WTC11 (cell line): Measurements from ENCODE around the gene PDCD6IP. TPM values are rescaled to one million over a fixed set of nuclear protein-coding genes. Genes with fewer than 3 reads are reported as not detected.

Source experiments
- ATAC-seq: fragments of 200-7000 bp; cut with Tn5 transposase; 2 replicates; pipeline ENCODE4 v1.10.0; 2021; ENCODE audit warnings: mild to moderate bottlenecking, moderate library complexity
- CTCF ChIA-PET: fragments of 300-600 bp; sonication (Branson Sonifier 250); formaldehyde crosslinking; loops from one replicate; lab custom pipeline; 2021; ENCODE audit warnings: antibody characterized with exemption; lab: Charles Lee
- POLR2A ChIA-PET: fragments of 350-600 bp; sonication (Branson Sonifier 250); formaldehyde crosslinking; loops from one replicate; lab custom pipeline; 2021; ENCODE audit warnings: antibody characterized with exemption; lab: Charles Lee
- DNase-seq: peaks from one replicate; pipeline ENCODE4 v3.0.0; 2021; ENCODE audit warnings: low spot score
- H3K27ac Mint-ChIP-seq: 2 replicates; pipeline ENCODE4 v1.8.0; 2021; ENCODE audit warnings: mixed read lengths
- H3K27me3 Mint-ChIP-seq: 2 replicates; pipeline ENCODE4 v1.8.0; 2021; ENCODE audit warnings: low read depth, mild to moderate bottlenecking, moderate library complexity, mixed read lengths
- H3K36me3 Mint-ChIP-seq: 2 replicates; pipeline ENCODE4 v1.8.0; 2021; ENCODE audit warnings: mixed read lengths
- H3K4me1 Mint-ChIP-seq: 2 replicates; pipeline ENCODE4 v1.8.0; 2022; ENCODE audit warnings: mixed read lengths
- H3K4me3 Mint-ChIP-seq: 2 replicates; pipeline ENCODE4 v1.8.0; 2021; ENCODE audit warnings: mild to moderate bottlenecking, moderate library complexity, mixed read lengths
- H3K9me3 Mint-ChIP-seq: 2 replicates; pipeline ENCODE4 v1.8.0; 2021; ENCODE audit warnings: mixed read lengths
- ELF4 ChIP-seq: sonication (generic); formaldehyde crosslinking; IDR thresholded peaks from 2 replicates; pipeline ENCODE4 v1.8.1; 2022; ENCODE audit warnings: low read depth, mild to moderate bottlenecking, moderate library complexity, missing genetic modification reagents
- HMGXB4 ChIP-seq: sonication (generic); formaldehyde crosslinking; IDR thresholded peaks from 2 replicates; pipeline ENCODE4 v1.8.1; 2023; ENCODE audit warnings: mild to moderate bottlenecking, moderate library complexity, missing genetic modification reagents
- MYBL2 ChIP-seq: sonication (generic); formaldehyde crosslinking; IDR thresholded peaks from 2 replicates; pipeline ENCODE4 v1.8.1; 2023; ENCODE audit warnings: mild to moderate bottlenecking, moderate library complexity, missing genetic modification reagents
- PREB ChIP-seq: sonication (generic); formaldehyde crosslinking; IDR thresholded peaks from 2 replicates; pipeline ENCODE4 v1.8.1; 2022; ENCODE audit warnings: mild to moderate bottlenecking, missing genetic modification reagents, moderate library complexity, borderline replicate concordance
- PRRX2 ChIP-seq: fragments of 250-450 bp; sonication (Bioruptor Pico); IDR thresholded peaks from 2 replicates; pipeline ENCODE4 v1.8.0; 2021; ENCODE audit warnings: mild to moderate bottlenecking
- RORB ChIP-seq: fragments of 250-450 bp; sonication (Bioruptor Pico); IDR thresholded peaks from 2 replicates; pipeline ENCODE4 v1.9.0; 2021; ENCODE audit warnings: mild to moderate bottlenecking
- SMAD4 ChIP-seq: sonication (generic); formaldehyde crosslinking; IDR thresholded peaks from 2 replicates; pipeline ENCODE4 v1.8.0; 2022; ENCODE audit warnings: mild to moderate bottlenecking, missing genetic modification reagents
- TEAD4 ChIP-seq: sonication (generic); formaldehyde crosslinking; IDR thresholded peaks from 2 replicates; pipeline ENCODE4 v1.8.0; 2022; ENCODE audit warnings: mild to moderate bottlenecking, missing genetic modification reagents
- ZNF232 ChIP-seq: sonication (generic); formaldehyde crosslinking; IDR thresholded peaks from 2 replicates; pipeline ENCODE4 v1.8.0; 2022; ENCODE audit warnings: mild to moderate bottlenecking, missing genetic modification reagents
- total RNA-seq: library from RNA; stranded (reverse); gene quantifications from 3 replicates; pipeline ENCODE4 v1.2.3, GENCODE V29; 2021
- TF ChIP-seq, protein P1 (sequence below): sonication (generic); formaldehyde crosslinking; IDR thresholded peaks from 2 replicates; pipeline ENCODE4 v1.8.1; 2023; ENCODE audit warnings: mild to moderate bottlenecking, missing genetic modification reagents, moderate library complexity
- TF ChIP-seq, protein P2 (sequence below): fragments of 250-450 bp; sonication (Bioruptor Pico); IDR thresholded peaks from 2 replicates; pipeline ENCODE4 v2.1.2; 2022; ENCODE audit warnings: mild to moderate bottlenecking, moderate library complexity
- TF ChIP-seq, protein P3 (sequence below): sonication (generic); formaldehyde crosslinking; IDR thresholded peaks from 2 replicates; pipeline ENCODE4 v1.8.1; 2022; ENCODE audit warnings: low read depth, missing genetic modification reagents, borderline replicate concordance
- TF ChIP-seq, protein P4 (sequence below): sonication (generic); formaldehyde crosslinking; IDR thresholded peaks from 2 replicates; pipeline ENCODE4 v1.8.0; 2022; ENCODE audit warnings: missing genetic modification reagents
- TF ChIP-seq, protein P5 (sequence below): sonication (generic); formaldehyde crosslinking; IDR thresholded peaks from 2 replicates; pipeline ENCODE4 v1.8.0; 2023; ENCODE audit warnings: mild to moderate bottlenecking, missing genetic modification reagents

Gene PDCD6IP
- total RNA-seq, 1 experiment from 2014 or later = 173 TPM

DNA sequence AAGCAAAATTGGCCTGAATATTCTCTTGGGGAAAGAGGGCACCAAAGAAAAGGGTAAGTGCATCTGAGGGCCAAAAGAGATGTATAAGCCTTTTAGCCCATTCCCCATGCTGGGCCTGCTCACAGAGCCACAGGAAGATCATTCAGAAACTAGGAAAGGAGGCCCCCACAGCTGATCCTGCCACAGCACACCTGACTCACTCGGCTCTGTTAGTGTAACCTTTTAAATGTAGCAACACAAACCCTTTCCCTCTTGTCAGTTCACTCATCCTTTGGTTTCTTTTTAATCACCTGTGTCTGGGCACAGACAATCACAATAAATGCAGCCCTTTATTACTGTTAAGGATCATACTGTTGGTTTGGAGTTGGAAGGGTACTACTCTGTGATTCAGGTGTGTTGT lies 69.9 kb downstream of the PDCD6IP start:
- peak overlapping the region; percentile 59; the same call in 1 of the 2 replicates for H3K27ac Mint-ChIP-seq
- no peak for ATAC-seq

GRCh38 chr3:33869977-33870376 lies 71.5 kb downstream of the PDCD6IP start:
- H3K27ac Mint-ChIP-seq = peak overlapping the region; percentile 57; the same call in 1 of the 2 replicates
- 0 out of 2 replicates have a peak, but pooled peaks cover 9% of the 10 kb centered on the region for H3K9me3 Mint-ChIP-seq
- no peaks in the 10 kb centered on the region for H3K4me1 Mint-ChIP-seq
- ChIA-PET CTCF (no interaction called here), POLR2A (no interaction called here)
- H3K36me3 Mint-ChIP-seq = peaks cover 5% of the 10 kb centered on the region
- H3K4me3 Mint-ChIP-seq = no peak overlapping the region
- ATAC-seq (peak; percentile 56), DNase-seq (no peak)
- no peaks in the 10 kb centered on the region; the same call in 1 of the 2 replicates for H3K27me3 Mint-ChIP-seq
- TF ChIP-seq HMGXB4 (CRISPR knock-in tag) = no peak
- no peak for TF ChIP-seq TEAD4 (CRISPR knock-in tag)
- TF ChIP-seq, protein P1, sequence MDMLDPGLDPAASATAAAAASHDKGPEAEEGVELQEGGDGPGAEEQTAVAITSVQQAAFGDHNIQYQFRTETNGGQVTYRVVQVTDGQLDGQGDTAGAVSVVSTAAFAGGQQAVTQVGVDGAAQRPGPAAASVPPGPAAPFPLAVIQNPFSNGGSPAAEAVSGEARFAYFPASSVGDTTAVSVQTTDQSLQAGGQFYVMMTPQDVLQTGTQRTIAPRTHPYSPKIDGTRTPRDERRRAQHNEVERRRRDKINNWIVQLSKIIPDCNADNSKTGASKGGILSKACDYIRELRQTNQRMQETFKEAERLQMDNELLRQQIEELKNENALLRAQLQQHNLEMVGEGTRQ (CRISPR knock-in tag) = no peak
- TF ChIP-seq ZNF232 (CRISPR knock-in tag) = no peak
- TF ChIP-seq, protein P2, sequence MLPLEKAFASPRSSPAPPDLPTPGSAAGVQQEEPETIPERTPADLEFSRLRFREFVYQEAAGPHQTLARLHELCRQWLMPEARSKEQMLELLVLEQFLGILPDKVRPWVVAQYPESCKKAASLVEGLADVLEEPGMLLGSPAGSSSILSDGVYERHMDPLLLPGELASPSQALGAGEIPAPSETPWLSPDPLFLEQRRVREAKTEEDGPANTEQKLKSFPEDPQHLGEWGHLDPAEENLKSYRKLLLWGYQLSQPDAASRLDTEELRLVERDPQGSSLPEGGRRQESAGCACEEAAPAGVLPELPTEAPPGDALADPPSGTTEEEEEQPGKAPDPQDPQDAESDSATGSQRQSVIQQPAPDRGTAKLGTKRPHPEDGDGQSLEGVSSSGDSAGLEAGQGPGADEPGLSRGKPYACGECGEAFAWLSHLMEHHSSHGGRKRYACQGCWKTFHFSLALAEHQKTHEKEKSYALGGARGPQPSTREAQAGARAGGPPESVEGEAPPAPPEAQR (CRISPR knock-in tag) = no peak
- TF ChIP-seq ELF4 (CRISPR knock-in tag) = no peak
- TF ChIP-seq SMAD4 (CRISPR knock-in tag) = no peak
- TF ChIP-seq, protein P3, sequence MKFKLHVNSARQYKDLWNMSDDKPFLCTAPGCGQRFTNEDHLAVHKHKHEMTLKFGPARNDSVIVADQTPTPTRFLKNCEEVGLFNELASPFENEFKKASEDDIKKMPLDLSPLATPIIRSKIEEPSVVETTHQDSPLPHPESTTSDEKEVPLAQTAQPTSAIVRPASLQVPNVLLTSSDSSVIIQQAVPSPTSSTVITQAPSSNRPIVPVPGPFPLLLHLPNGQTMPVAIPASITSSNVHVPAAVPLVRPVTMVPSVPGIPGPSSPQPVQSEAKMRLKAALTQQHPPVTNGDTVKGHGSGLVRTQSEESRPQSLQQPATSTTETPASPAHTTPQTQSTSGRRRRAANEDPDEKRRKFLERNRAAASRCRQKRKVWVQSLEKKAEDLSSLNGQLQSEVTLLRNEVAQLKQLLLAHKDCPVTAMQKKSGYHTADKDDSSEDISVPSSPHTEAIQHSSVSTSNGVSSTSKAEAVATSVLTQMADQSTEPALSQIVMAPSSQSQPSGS = no peak
- no peak for TF ChIP-seq RORB (CRISPR knock-in tag)
- TF ChIP-seq, protein P4, sequence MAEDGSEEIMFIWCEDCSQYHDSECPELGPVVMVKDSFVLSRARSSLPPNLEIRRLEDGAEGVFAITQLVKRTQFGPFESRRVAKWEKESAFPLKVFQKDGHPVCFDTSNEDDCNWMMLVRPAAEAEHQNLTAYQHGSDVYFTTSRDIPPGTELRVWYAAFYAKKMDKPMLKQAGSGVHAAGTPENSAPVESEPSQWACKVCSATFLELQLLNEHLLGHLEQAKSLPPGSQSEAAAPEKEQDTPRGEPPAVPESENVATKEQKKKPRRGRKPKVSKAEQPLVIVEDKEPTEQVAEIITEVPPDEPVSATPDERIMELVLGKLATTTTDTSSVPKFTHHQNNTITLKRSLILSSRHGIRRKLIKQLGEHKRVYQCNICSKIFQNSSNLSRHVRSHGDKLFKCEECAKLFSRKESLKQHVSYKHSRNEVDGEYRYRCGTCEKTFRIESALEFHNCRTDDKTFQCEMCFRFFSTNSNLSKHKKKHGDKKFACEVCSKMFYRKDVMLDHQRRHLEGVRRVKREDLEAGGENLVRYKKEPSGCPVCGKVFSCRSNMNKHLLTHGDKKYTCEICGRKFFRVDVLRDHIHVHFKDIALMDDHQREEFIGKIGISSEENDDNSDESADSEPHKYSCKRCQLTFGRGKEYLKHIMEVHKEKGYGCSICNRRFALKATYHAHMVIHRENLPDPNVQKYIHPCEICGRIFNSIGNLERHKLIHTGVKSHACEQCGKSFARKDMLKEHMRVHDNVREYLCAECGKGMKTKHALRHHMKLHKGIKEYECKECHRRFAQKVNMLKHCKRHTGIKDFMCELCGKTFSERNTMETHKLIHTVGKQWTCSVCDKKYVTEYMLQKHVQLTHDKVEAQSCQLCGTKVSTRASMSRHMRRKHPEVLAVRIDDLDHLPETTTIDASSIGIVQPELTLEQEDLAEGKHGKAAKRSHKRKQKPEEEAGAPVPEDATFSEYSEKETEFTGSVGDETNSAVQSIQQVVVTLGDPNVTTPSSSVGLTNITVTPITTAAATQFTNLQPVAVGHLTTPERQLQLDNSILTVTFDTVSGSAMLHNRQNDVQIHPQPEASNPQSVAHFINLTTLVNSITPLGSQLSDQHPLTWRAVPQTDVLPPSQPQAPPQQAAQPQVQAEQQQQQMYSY = no peak
- TF ChIP-seq MYBL2 = no peak
- TF ChIP-seq PRRX2 (CRISPR knock-in tag) = no peak

More for the DNA sequence above, 69.9 kb downstream of the PDCD6IP start:
- Mint-ChIP-seq H3K27me3 (no peaks in the 10 kb centered on the region; the same call in 1 of the 2 replicates), H3K9me3 (0 out of 2 replicates have a peak, but pooled peaks cover 4% of the 10 kb centered on the region), H3K4me3 (no peak overlapping the region), H3K4me1 (no peaks in the 10 kb centered on the region), H3K36me3 (peaks cover 20% of the 10 kb centered on the region)
- ChIA-PET POLR2A (no interaction called here), CTCF (no interaction called here)
- TF ChIP-seq, protein P5, sequence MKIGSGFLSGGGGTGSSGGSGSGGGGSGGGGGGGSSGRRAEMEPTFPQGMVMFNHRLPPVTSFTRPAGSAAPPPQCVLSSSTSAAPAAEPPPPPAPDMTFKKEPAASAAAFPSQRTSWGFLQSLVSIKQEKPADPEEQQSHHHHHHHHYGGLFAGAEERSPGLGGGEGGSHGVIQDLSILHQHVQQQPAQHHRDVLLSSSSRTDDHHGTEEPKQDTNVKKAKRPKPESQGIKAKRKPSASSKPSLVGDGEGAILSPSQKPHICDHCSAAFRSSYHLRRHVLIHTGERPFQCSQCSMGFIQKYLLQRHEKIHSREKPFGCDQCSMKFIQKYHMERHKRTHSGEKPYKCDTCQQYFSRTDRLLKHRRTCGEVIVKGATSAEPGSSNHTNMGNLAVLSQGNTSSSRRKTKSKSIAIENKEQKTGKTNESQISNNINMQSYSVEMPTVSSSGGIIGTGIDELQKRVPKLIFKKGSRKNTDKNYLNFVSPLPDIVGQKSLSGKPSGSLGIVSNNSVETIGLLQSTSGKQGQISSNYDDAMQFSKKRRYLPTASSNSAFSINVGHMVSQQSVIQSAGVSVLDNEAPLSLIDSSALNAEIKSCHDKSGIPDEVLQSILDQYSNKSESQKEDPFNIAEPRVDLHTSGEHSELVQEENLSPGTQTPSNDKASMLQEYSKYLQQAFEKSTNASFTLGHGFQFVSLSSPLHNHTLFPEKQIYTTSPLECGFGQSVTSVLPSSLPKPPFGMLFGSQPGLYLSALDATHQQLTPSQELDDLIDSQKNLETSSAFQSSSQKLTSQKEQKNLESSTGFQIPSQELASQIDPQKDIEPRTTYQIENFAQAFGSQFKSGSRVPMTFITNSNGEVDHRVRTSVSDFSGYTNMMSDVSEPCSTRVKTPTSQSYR = no peak
- TF ChIP-seq, protein P3 = no peak
- no peak for TF ChIP-seq PREB
- no peak for DNase-seq
